ENCODE results near the gene MAGED2. TPM values are rescaled to one million over a fixed set of nuclear protein-coding genes. Genes with fewer than 3 reads are reported as not detected.
"Not testable (repeated sequence)": the region's sequence is repeated elsewhere in the genome, so short reads cannot be mapped to it uniquely, and the experiment has no call there.

MAGED2 gene
- total RNA-seq, 4 donors from 2014 or later: 32.9 to 215 (median 67.4) TPM

GRCh38 chrX:54842607-54843006 lies 35.1 kb downstream of the MAGED2 start:
- Histone ChIP-seq H3K27me3 (no peaks in the 10 kb centered on the region), H3K4me3 (no peak overlapping the region), H3K27ac (no peak overlapping the region), H3K4me1 (no peaks in the 10 kb centered on the region), H3K36me3 (no peaks in the 10 kb centered on the region), H3K9me3 (no peaks in the 10 kb centered on the region)
- intact Hi-C loops (cut with DNase I; ENCODE audit: low total_unique reads): no loop called here
- DNase-seq: no peak
- no peak for TF ChIP-seq POLR2AphosphoS5 (IDR thresholded peaks at IDR 0.05)
- no peak for TF ChIP-seq POLR2A (IDR thresholded peaks at IDR 0.05)
- no peak for TF ChIP-seq CTCF (IDR thresholded peaks at IDR 0.05)
- no peak for TF ChIP-seq EP300 (IDR thresholded peaks at IDR 0.05; ENCODE audit: low read depth)
- in situ Hi-C loops (cut with MboI; ENCODE audit: low pct_ligation_motif_present in 1 of 4, low pct_unique_long_range_greater_than_20kb in 1 of 4, low sequenced_read_pairs in 3 of 4): no loop called here
- WGBS, 2 donors (ENCODE audit: low coverage in 1 of 2): 73% methylated on average over 1 of the region's 1 CpG; no CpG with 5 or more reads in 1 of the 2 donors

GRCh38 chrX:54843050-54843449 lies 35.5 kb downstream of the MAGED2 start:
- no peaks in the 10 kb centered on the region for H3K9me3 ChIP-seq
- TF ChIP-seq POLR2A (IDR thresholded peaks at IDR 0.05) (no peak), POLR2AphosphoS5 (IDR thresholded peaks at IDR 0.05) (no peak), CTCF (IDR thresholded peaks at IDR 0.05) (no peak)
- no peaks in the 10 kb centered on the region for H3K4me1 ChIP-seq
- H3K36me3 ChIP-seq: no peaks in the 10 kb centered on the region
- H3K27me3 ChIP-seq: no peaks in the 10 kb centered on the region
- in situ Hi-C loops (cut with MboI; ENCODE audit: low pct_ligation_motif_present in 1 of 4, low pct_unique_long_range_greater_than_20kb in 1 of 4, low sequenced_read_pairs in 3 of 4): no loop called here
- intact Hi-C loops (cut with DNase I; ENCODE audit: low total_unique reads): no loop called here
- DNase-seq: no peak
- no peak overlapping the region for H3K4me3 ChIP-seq
- H3K27ac ChIP-seq: no peak overlapping the region
- 76% methylated on average over 2 of the region's 2 CpGs; no CpG with 5 or more reads in 1 of the 2 donors for WGBS, 2 donors (ENCODE audit: low coverage in 1 of 2)

- H3K9me3 ChIP-seq; H3K36me3 ChIP-seq; H3K27me3 ChIP-seq; H3K27ac ChIP-seq; DNase-seq; H3K4me3 ChIP-seq; H3K4me1 ChIP-seq; in situ Hi-C loops (cut with MboI; ENCODE audit: low pct_ligation_motif_present in 1 of 4, low pct_unique_long_range_greater_than_20kb in 1 of 4, low sequenced_read_pairs in 3 of 4); intact Hi-C loops (cut with DNase I; ENCODE audit: low total_unique reads): not testable (repeated sequence)
- 69% methylated on average over 2 of the region's 2 CpGs; no CpG with 5 or more reads in 1 of the 2 donors for WGBS, 2 donors (ENCODE audit: low coverage in 1 of 2)
Measured at GRCh38 chrX:54847700-54848099, 40.2 kb downstream of the MAGED2 start.

- in situ Hi-C loops (cut with MboI; ENCODE audit: low pct_ligation_motif_present in 1 of 4, low pct_unique_long_range_greater_than_20kb in 1 of 4, low sequenced_read_pairs in 3 of 4): no loop called here
- WGBS, 2 donors (ENCODE audit: low coverage in 1 of 2): 40 to 60% methylated on average over 1 to 2 of the region's 2 CpGs
- intact Hi-C loops (cut with DNase I; ENCODE audit: low total_unique reads): no loop called here
- Histone ChIP-seq H3K27ac (no peak overlapping the region), H3K9me3 (no peaks in the 10 kb centered on the region), H3K27me3 (no peaks in the 10 kb centered on the region), H3K4me3 (no peak overlapping the region), H3K4me1 (no peaks in the 10 kb centered on the region), H3K36me3 (no peaks in the 10 kb centered on the region)
- no peak for TF ChIP-seq CTCF (IDR thresholded peaks at IDR 0.05)
- no peak for TF ChIP-seq POLR2A (IDR thresholded peaks at IDR 0.05)
- no peak for TF ChIP-seq POLR2AphosphoS5 (IDR thresholded peaks at IDR 0.05)
- TF ChIP-seq EP300 (IDR thresholded peaks at IDR 0.05; ENCODE audit: low read depth): no peak
- no peak for DNase-seq
Measured at GRCh38 chrX:54865208-54865607, 57.7 kb downstream of the MAGED2 start.

Small RNA genes within 50 kb of the gene (small RNA-seq; reads per million reads assigned to genes)
- 0 reads per million in 4 donors for gene AL049732.1
- 13.2 to 32.5 (median 23.2) reads per million in 4 donors for gene SNORA11

Other genes starting within 250 kb of the MAGED2 start
- gene ITIH6, start 9.5 kb upstream of the MAGED2 start, total RNA-seq: not detected
- 1 to 10 TPM; 1.4 to 7.9 (median 3.1) TPM for gene TRO, start 113.1 kb downstream of the MAGED2 start, total RNA-seq
- gene PFKFB1, start 186.4 kb downstream of the MAGED2 start, total RNA-seq: under 1 TPM in 2 of 4 donors, not detected in 2; 0.32 to 0.55 TPM
- 10 to 100 TPM in 3 of 4 donors, 1 to 10 TPM in 1; 3.2 to 22.1 (median 14.3) TPM for gene APEX2, start 192.6 kb downstream of the MAGED2 start, total RNA-seq
- not detected for gene ALAS2, start 223.2 kb downstream of the MAGED2 start, total RNA-seq

Measured in transverse colon (tissue), 4 donors.